Hepatocyte (in vitro differentiated cells): ENCODE measurements around the gene CD177.

ENCODE experiments used
- CTCF ChIP-seq: fragments of 200-600 bp; sonication (generic); IDR thresholded peaks from 2 replicates; pipeline ENCODE4 v1.5.1; 2016; ENCODE audit warnings: antibody characterized with exemption, mild to moderate bottlenecking; ENCODE audit not compliant: poor library complexity
- EZH2 ChIP-seq: fragments of 200-600 bp; sonication (generic); IDR thresholded peaks from 2 replicates; pipeline ENCODE4 v1.6.1; 2016; ENCODE audit warnings: antibody characterized with exemption, mild to moderate bottlenecking, borderline replicate concordance
- EZH2phosphoT487 ChIP-seq: fragments of 200-600 bp; sonication (generic); IDR thresholded peaks from one replicate; pipeline ENCODE4 v1.6.1; 2018; ENCODE audit warnings: antibody characterized with exemption, mild to moderate bottlenecking, low read depth, moderate library complexity; ENCODE audit not compliant: unreplicated experiment, severe bottlenecking

GRCh38 chr19:43362179-43362578 is 8.7 kb downstream of the CD177 start:
- TF ChIP-seq CTCF (no peak), EZH2 (no peak), EZH2phosphoT487 (no peak)
